Heart left ventricle (tissue), 13 donors: ENCODE measurements around the gene GGACT.

Experiments
- POLR2A ChIP-seq, 2 donors: fragments of 450-650 bp; IDR thresholded peaks; one replicate each; pipeline ENCODE4 v1.6.1; 2017; ENCODE audit warnings: antibody characterized with exemption in 2 of 2, mild to moderate bottlenecking in 2 of 2, moderate library complexity in 2 of 2
- TF ChIP-seq, protein P1 (sequence below), 12 donors: fragments of 200-600 bp; sonication (generic) in 4 of 12; IDR thresholded peaks; one replicate each; pipeline versions ENCODE4 v1.5.0 to v1.8.0; 2018 to 2022; ENCODE audit warnings: antibody characterized with exemption in 12 of 12, mild to moderate bottlenecking in 5 of 12
- donor health status: ischemic (EF 13 %, LVEDD 7.1; RV severe dilation, severe dysfunction).
- donor health status: DM: no; HTN: yes; CAD: no.
- donor health status: DM: no; HTN: no; CAD: no.
- donor health status: ischemic (EF 25% LVEDD 6.9; RV normal size, moderate dysfunction).
- donor health status: ischemic (EF 25% LVEDD 5.7; RV mildly dilated, moderate dysfunction).
- donor health status: ischemic (EF 35%, LVEDD 5.7; RV mildly dilated, moderate dysfunction).
- donor health status: nonischemic (EF 11% LVEDD 7.7; RV severe dilation, severe dysfunction).
- donor health status: DM: yes; HTN: yes; CAD: no.
- donor health status: PGD.
- donor health status: ischemic (EF 29% LVEDD 5.4; RV normal size, mild dysfunction).
- donor health status: nonischemic (EF 23%, LVEDD 6.1; RV moderate dilation, normal function).

DNA sequence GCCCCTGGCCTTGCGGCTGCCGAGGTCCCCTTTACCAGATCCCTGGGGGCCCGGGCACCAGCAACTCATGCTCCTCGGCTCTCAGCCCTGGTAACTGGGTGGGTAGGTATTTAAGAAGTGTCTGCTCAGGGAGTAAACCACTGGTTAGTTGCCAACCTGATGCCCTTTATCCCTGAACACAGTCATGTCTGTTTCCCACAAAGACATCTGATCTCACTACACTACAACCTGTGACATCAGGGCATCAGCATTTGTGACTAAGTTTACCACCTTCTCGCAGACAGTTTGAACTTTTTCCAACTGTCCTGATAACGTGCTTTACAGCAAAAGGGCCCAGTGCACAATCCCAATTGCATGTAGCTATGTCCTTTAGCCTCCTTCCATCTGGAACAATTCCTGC lies 22.0 kb downstream of the GGACT start:
- TF ChIP-seq, protein P1, sequence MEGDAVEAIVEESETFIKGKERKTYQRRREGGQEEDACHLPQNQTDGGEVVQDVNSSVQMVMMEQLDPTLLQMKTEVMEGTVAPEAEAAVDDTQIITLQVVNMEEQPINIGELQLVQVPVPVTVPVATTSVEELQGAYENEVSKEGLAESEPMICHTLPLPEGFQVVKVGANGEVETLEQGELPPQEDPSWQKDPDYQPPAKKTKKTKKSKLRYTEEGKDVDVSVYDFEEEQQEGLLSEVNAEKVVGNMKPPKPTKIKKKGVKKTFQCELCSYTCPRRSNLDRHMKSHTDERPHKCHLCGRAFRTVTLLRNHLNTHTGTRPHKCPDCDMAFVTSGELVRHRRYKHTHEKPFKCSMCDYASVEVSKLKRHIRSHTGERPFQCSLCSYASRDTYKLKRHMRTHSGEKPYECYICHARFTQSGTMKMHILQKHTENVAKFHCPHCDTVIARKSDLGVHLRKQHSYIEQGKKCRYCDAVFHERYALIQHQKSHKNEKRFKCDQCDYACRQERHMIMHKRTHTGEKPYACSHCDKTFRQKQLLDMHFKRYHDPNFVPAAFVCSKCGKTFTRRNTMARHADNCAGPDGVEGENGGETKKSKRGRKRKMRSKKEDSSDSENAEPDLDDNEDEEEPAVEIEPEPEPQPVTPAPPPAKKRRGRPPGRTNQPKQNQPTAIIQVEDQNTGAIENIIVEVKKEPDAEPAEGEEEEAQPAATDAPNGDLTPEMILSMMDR (IDR thresholded peaks at IDR 0.05): no peak
- TF ChIP-seq POLR2A (IDR thresholded peaks at IDR 0.05): no peak
